Fibroblast of pulmonary artery (primary cell): ENCODE data around the gene TMOD3.

Experiments
- DNase-seq: peaks from one replicate; pipeline ENCODE4 v3.0.0-alpha.2; 2010; ENCODE audit warnings: low read depth
- H3K4me3 ChIP-seq: replicated peaks from 2 replicates; pipeline ENCODE4 v1.5.1; 2011; ENCODE audit warnings: low read depth, mild to moderate bottlenecking, control low read depth, low read length, moderate library complexity
- TF ChIP-seq, protein P1 (sequence below): IDR thresholded peaks from 2 replicates; pipeline ENCODE4 v1.5.1; 2011; ENCODE audit warnings: mild to moderate bottlenecking, control low read depth, low read length, inconsistent platforms; ENCODE audit errors: missing control alignments

Gene TMOD3

DNA sequence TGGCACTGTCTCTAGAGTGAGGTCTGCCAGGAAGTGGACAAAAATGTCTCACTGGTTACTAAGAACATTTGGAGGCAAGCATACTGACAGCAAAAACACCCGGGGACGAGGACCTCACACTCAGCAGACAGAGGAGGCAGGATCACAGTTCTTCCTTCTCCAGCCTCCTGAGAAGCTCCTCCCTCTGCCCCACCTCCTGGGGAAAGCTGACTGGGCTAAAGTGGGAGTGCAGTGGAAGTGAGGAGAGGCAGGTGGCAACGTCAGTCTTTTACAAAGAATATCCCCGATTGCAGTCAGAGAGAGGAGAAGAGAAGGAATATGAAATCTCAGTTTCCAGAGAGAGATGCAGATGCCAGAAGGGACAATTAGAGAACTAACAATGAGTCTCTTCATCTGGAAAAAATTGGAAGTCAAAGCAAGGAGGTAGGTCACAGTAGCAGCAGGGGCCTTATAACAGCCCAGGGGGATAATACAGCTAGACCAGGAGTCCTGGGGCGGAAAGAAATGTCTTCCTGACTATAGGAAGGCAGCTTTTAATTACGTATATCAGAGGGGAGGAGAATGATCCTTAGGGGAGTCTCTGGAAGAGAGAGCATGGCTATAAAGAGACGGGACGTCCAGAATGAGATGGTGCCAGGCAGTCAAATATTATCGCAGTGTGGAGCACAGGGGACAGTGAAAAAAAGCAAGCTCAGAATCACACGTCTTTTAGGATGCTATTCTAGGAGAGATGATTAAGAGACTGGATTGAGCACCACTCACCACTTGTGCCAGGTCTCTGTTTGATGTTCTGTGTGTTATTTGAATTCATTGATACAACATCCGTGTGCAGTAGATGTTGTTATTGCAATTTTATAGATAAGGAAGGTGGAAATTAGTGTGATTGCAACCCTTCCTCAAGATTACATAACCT, 95.0 kb downstream of the TMOD3 start:
- no peak for DNase-seq
- no peak overlapping the region for H3K4me3 ChIP-seq
- TF ChIP-seq, protein P1, sequence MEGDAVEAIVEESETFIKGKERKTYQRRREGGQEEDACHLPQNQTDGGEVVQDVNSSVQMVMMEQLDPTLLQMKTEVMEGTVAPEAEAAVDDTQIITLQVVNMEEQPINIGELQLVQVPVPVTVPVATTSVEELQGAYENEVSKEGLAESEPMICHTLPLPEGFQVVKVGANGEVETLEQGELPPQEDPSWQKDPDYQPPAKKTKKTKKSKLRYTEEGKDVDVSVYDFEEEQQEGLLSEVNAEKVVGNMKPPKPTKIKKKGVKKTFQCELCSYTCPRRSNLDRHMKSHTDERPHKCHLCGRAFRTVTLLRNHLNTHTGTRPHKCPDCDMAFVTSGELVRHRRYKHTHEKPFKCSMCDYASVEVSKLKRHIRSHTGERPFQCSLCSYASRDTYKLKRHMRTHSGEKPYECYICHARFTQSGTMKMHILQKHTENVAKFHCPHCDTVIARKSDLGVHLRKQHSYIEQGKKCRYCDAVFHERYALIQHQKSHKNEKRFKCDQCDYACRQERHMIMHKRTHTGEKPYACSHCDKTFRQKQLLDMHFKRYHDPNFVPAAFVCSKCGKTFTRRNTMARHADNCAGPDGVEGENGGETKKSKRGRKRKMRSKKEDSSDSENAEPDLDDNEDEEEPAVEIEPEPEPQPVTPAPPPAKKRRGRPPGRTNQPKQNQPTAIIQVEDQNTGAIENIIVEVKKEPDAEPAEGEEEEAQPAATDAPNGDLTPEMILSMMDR, result no peak

DNA sequence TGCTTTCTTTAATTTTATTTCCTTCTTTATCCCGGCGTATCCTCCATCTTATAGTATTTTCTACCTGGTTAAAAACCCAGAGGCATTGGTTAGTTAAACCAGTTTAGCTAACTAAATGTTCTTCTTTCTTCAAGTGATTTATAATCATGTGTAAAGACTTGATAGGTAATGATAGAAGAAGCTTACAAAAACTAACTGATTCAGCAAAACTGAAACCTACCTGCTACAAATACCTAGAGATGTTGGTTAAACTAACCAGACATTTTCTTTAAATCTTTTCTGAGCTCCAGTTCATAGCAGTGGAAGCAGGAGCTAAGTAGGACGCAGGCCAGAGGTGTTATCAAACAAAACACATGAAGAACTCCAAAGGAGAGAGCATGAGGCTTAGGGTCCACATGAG, 97.4 kb downstream of the TMOD3 start:
- H3K4me3 ChIP-seq, result no peak overlapping the region
- TF ChIP-seq, protein P1, result no peak
- DNase-seq, result no peak

DNA sequence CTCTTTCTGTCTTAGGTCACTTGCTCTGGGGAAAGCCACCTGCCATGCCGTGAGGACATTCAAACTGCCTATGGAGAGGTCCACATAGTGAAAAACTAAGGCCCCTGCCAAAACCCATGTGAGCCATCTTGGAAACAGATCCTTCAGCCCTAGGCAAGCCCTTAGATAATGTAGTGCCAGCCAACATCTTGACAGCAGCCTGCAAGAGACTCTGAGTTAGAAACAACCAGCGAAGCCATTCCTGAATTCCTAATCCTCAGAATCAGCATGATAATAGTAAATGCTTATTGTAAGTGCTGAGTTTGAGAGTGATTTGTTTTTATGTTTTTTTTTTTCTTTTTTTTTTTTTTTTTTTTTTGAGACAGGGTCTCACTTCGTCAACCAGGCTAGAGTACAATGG, 101.6 kb downstream of the TMOD3 start:
- TF ChIP-seq, protein P1, result no peak
- H3K4me3 ChIP-seq, result no peak overlapping the region
- DNase-seq, result no peak

DNA sequence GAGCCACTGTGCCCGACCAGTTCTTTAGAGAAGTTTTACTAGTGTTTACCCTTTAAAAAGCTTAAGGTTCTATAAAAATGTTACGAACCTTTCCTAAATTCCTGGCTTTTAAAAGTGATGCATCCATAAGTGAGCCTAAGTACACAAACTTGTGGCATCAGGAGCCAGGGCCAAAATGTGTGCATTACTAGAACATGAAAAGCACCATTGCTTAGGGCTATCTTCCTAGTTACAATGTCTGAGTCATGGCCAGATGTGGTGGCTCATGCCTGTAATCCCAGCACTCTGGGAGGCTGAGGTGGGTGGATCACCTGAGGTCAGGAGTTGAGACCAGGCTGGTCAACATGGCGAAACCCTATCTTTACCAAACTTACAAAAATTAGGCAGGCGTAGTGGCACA, 102.2 kb downstream of the TMOD3 start:
- DNase-seq, result no peak
- TF ChIP-seq, protein P1, result no peak
- no peak overlapping the region for H3K4me3 ChIP-seq

DNA sequence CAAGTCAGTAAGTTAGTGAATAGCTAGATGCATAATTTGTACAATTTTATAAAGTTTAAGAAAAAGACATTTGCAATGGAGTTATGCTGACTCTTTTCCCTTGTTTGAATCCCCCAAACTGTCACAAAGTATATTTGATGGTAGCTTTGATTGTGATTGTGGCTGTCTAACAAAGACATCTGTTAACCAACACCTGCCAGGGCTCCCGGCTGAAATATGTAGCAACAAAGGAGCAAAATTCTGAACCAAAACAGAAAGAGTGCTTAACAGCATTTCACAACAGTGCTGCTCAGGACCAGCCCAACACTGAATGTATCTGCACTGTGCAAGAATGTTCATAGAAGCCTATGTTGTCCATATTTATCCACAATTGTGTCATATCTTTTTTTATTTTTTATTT, 102.7 kb downstream of the TMOD3 start:
- DNase-seq, result no peak
- TF ChIP-seq, protein P1, result no peak
- no peak overlapping the region for H3K4me3 ChIP-seq

DNA sequence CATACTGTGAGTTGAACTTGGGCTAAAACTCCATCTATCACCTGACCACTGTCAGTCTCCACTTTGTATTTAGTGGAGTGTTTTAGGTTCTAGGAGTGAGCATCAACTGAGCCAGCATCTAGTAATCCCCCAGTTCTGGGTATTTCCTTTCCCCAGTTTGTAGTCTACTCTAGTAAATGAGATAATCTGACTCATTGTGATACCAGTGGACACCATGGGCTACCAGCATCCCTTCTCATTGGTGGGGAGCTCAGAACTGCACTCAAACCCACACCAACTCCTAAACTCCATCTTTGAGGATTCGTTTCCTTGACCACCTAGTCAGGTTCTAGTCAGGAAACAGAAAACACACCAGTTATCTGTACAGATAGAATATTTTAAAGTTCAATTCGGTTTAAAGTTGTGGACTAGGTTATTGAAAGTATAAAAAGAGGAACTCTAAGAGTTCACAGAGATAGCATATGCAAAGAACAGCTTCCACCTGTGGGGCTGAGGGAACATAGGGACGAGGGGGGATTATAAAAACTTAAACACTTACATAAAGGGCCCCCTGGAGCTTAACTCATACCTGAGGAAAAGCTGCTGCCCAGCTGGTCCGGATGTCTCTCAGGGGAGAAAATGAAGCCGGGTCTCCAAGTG, 106.1 kb downstream of the TMOD3 start:
- H3K4me3 ChIP-seq, result no peak overlapping the region
- DNase-seq, result no peak
- TF ChIP-seq, protein P1, result no peak
